ENCODE results near the gene ACOXL.

ACOXL gene

DNA sequence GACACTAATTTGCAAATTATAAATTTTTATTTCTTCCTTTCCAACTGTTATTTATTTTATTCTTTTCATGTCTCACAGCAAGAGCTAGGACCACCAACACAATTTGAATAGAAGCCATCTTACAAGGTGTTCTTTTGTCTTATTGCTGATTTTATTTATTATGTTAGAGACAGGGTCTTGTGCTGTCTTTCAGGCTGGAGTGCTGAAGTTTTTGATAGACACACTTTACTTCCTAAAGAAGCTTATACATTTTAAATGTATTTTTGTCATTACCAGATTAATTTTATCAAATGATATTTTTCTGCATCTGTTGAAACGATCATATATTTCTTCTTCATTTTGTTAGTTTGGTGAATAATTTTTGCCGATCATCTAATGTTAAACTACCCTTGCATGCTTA is 258.1 kb downstream of the ACOXL start:
- POLR2A ChIA-PET, result no interaction called here
- DNase-seq (ENCODE audit: low read depth, low spot score), result no peak
- CTCF ChIA-PET, result no interaction called here
- TF ChIP-seq, protein P1, sequence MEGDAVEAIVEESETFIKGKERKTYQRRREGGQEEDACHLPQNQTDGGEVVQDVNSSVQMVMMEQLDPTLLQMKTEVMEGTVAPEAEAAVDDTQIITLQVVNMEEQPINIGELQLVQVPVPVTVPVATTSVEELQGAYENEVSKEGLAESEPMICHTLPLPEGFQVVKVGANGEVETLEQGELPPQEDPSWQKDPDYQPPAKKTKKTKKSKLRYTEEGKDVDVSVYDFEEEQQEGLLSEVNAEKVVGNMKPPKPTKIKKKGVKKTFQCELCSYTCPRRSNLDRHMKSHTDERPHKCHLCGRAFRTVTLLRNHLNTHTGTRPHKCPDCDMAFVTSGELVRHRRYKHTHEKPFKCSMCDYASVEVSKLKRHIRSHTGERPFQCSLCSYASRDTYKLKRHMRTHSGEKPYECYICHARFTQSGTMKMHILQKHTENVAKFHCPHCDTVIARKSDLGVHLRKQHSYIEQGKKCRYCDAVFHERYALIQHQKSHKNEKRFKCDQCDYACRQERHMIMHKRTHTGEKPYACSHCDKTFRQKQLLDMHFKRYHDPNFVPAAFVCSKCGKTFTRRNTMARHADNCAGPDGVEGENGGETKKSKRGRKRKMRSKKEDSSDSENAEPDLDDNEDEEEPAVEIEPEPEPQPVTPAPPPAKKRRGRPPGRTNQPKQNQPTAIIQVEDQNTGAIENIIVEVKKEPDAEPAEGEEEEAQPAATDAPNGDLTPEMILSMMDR (IDR thresholded peaks at IDR 0.05; ENCODE audit: insufficient read depth, low read length, missing control alignments), result no peak
- H3K4me3 ChIP-seq (ENCODE audit: low read depth, low read length), result no peak overlapping the region

DNA sequence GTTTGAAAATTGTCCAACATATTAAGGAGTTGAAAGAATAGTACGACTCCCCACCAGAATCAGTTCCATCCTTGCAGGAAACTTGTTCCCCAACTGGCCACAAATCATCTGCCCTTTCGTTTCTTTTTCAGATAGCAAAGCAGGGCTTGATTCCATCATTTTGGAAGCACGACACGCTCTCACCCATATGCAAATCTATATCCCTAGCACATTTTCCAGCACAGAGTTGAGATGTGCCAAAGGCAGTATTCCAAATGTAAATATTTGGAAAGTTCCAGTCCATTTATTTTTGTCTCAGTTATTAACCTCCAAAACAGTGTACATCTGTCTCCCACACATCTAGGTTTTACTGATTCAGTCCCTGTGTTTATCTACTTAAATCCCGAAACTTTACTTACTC is 259.5 kb downstream of the ACOXL start:
- TF ChIP-seq, protein P1 (IDR thresholded peaks at IDR 0.05; ENCODE audit: insufficient read depth, low read length, missing control alignments), result no peak
- H3K4me3 ChIP-seq (ENCODE audit: low read depth, low read length), result no peak overlapping the region
- no peak for DNase-seq (ENCODE audit: low read depth, low spot score)
- CTCF ChIA-PET, result no interaction called here
- POLR2A ChIA-PET, result no interaction called here

DNA sequence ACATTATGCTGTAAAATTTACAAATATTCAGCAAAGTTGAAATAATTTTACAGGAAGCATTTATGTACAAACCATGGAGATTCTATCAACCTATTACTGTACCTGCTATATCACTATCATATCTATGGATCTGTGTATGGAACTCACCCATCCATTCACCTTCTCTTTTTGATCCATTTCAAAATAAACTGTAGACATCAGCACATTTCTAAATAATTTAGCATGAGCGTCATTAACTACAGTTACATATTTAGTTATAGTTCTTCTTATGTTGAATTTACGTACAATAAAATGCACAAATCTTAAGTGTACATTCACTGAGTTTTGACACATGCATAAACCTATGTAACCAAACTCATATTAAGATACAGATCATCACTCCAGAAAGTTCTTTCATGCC is 260.5 kb downstream of the ACOXL start:
- ChIA-PET POLR2A (no interaction called here), CTCF (no interaction called here)
- no peak for DNase-seq (ENCODE audit: low read depth, low spot score)
- TF ChIP-seq, protein P1 (IDR thresholded peaks at IDR 0.05; ENCODE audit: insufficient read depth, low read length, missing control alignments), result no peak
- H3K4me3 ChIP-seq (ENCODE audit: low read depth, low read length), result no peak overlapping the region

DNA sequence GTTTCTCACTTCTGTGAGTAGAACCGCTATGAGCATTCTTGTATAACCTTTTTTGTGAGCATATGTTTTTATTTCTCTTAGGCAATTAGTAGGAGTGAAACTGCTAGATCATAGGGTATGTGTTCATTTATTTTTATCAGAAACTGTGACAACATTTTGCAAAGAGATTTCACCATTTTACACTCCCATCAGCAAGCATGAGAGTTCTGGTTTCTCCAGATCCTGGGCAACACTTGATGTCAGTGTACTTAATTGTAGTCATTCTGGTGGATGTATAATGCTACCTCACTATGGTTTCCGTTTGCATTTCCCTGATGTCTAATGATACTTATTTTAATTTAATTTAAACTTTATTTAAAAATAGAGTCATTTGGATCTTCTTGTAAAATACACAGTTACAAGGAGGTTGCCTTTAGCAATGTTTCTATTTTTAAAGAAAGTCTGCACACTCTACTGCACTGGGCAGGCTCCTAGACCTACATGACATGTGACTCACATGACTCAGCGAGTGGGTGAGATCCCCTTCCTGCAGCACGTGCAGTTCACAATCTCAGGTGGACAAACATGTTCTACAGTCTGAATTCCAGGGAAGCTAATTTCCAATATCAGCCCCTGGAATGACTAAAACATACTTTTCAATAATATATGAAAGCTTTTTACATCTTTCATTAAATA is 261.3 kb downstream of the ACOXL start:
- CTCF ChIA-PET, result no interaction called here
- DNase-seq (ENCODE audit: low read depth, low spot score), result no peak
- no peak overlapping the region for H3K4me3 ChIP-seq (ENCODE audit: low read depth, low read length)
- POLR2A ChIA-PET, result no interaction called here
- TF ChIP-seq, protein P1 (IDR thresholded peaks at IDR 0.05; ENCODE audit: insufficient read depth, low read length, missing control alignments), result no peak

DNA sequence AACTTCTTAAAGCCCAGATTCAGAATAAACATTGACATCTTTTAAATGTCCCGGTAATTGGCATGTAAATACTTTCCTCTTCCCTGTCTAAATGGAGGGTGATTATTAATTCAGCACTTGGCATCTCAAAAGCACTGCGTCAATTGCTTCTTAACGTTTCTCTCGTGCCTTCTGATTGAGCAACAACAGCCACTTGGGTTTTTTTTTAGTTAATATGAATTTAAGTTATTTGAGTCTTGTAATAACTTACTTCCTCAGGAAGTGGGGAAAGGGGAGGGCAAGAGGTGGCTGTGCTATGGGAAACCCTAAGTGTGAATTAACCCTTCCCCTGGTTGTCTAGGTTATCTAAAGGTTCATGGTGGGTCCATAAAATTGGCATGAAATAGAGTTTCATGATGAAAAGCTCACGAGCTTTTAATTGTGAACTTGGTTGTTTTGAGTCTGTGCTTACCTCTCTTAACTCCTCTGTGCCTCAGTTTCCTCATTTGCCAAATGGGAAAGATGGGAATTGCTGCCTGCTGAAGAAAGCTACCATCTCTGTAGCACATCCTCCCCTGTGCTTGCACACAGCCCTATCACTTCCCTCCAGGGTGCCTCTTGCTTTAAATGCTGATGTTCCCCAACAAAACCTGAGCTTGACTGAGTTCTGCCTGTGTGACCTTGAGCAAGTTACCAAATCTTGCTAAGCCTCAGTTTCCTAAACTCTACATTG is 262.0 kb downstream of the ACOXL start:
- POLR2A ChIA-PET, result no interaction called here
- no peak for DNase-seq (ENCODE audit: low read depth, low spot score)
- TF ChIP-seq, protein P1 (IDR thresholded peaks at IDR 0.05; ENCODE audit: insufficient read depth, low read length, missing control alignments), result no peak
- CTCF ChIA-PET, result no interaction called here
- no peak overlapping the region for H3K4me3 ChIP-seq (ENCODE audit: low read depth, low read length)

DNA sequence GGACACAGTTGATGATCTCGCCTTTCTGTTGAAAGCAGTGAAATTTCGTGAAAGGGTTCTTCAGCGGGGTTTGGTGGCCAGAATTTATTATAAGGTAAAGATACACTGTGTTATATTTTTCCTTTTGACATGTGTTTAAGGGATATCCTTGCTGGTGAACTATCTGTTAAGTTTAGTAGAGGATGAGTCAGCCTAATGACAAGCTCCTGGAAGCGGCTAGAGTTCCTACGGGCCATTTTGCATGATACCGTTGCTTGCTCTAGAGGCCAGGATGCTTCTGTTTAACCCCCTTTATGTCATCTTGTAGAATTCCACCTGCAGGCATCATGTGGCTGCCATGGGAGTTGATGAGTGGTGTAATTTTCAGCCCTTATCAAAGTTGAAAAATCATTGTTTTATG is 263.5 kb downstream of the ACOXL start:
- POLR2A ChIA-PET, result no interaction called here
- CTCF ChIA-PET, result no interaction called here
- H3K4me3 ChIP-seq (ENCODE audit: low read depth, low read length), result no peak overlapping the region
- TF ChIP-seq, protein P1 (IDR thresholded peaks at IDR 0.05; ENCODE audit: insufficient read depth, low read length, missing control alignments), result no peak
- DNase-seq (ENCODE audit: low read depth, low spot score), result no peak

Measured in AG04449 (cell line).